GM10266 (cell line): ENCODE results near the gene MFAP4.

Experiments
- DNase-seq: peaks from one replicate; pipeline ENCODE4 v3.0.0; 2012; ENCODE audit errors: extremely low spot score
- TF ChIP-seq, protein P1 (sequence below): IDR thresholded peaks from 2 replicates; pipeline ENCODE4 v1.5.1; 2012; ENCODE audit warnings: mild to moderate bottlenecking, low read depth; ENCODE audit not compliant: control insufficient read depth, insufficient read depth; ENCODE audit errors: missing control alignments

MFAP4 gene, protein sequence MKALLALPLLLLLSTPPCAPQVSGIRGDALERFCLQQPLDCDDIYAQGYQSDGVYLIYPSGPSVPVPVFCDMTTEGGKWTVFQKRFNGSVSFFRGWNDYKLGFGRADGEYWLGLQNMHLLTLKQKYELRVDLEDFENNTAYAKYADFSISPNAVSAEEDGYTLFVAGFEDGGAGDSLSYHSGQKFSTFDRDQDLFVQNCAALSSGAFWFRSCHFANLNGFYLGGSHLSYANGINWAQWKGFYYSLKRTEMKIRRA

DNA sequence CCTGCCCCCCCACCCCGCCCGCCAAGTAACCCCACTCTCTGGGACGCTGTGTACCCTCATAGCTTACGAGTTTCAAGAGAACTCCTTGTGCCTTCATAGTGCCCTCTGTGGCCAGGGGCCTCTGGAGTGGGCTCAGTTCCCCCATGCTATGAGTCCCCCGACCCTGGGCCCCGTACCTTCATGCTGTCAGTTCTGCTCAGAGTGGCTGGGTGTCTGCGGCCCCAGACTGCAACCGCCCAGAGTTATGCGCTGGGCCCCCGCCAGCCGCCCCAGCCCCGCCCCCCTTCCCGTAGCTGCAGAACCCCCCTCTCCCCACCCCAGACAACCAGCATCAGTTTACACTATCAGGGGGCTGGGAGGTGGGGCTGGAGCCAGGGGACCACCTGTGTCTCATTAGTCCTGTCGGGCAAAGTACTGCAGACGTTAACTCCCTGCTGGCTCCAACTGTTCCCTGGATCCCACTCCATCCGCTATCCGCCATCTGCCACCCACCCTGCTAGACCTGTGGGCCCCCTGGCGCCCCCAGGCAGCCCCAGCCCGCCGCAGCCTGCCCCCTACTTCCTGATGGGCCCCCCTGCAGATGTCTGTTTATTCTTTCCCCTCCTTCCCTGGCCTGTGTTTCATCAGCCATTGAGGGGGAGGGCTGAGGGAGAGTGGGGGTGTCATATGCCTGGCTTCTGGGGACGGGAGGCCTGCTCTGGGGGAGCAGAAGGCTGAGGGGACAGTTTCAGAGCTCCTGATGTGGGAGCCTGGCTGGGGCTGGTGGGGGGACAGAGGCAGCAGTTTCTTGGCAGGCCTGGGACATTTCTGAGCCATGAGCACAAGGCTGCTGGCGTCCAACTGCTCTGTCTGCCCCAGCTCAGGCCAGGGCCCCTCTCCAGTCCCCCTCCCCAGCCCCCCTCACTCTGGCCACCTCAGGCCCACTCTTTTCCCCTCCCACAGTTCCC is at the start of gene MFAP4:
Gene MFAP4, minus strand, starts transcription at position 217 of the 947 bp plus-strand sequence. Its CDS starts 35 bp downstream, at position 182.
- no peak for DNase-seq
- TF ChIP-seq, protein P1, sequence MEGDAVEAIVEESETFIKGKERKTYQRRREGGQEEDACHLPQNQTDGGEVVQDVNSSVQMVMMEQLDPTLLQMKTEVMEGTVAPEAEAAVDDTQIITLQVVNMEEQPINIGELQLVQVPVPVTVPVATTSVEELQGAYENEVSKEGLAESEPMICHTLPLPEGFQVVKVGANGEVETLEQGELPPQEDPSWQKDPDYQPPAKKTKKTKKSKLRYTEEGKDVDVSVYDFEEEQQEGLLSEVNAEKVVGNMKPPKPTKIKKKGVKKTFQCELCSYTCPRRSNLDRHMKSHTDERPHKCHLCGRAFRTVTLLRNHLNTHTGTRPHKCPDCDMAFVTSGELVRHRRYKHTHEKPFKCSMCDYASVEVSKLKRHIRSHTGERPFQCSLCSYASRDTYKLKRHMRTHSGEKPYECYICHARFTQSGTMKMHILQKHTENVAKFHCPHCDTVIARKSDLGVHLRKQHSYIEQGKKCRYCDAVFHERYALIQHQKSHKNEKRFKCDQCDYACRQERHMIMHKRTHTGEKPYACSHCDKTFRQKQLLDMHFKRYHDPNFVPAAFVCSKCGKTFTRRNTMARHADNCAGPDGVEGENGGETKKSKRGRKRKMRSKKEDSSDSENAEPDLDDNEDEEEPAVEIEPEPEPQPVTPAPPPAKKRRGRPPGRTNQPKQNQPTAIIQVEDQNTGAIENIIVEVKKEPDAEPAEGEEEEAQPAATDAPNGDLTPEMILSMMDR: no peak

DNA sequence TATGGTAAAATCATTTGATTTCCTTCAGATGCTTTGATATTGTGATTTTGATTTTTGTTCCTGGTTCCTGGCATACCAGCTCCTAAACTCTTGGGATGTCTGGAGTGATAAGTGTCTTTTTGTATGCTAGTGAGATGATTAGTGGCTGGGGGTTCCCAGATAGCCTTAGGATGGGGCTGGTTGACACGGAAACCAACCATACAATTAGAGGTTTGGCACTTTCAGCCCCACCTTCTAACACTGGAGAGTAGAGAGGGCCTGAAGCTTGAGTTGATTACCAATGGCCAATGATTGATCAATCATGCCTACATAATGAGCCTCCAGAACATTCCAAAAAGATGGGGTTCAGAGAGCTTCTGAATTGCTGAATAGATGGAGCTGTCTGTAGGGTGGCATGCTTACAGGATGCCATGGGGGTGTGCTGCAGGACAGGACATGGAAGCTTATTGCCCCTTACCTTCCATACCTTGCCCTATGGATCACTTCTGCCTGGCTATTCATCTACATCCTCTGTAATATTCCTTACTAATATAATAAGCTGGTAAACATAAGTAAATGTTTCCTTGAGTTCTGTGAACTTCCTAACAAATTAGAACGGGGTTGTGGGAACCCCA is 46.8 kb upstream of the MFAP4 start:
- TF ChIP-seq, protein P1: peak; percentile 13
- DNase-seq: no peak

DNA sequence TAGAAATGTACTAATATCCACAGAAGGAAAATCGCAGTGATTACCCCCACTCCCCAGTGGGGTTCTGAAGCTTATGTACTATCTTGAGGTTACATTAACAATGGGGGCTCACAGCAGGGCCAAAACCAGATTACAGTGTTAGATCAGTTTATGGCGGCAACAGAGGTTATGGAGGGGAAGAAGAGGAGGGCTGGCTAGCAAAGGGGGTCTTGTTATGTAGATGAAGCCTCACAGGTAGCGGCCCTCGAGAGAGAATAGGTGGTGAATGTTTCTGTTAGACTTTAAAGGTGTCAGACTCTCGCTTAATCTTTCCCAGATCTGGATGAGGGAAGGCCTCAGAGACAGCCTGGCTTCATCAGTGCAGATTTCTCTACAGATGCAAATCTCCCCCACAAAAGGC is 46.3 kb upstream of the MFAP4 start:
- DNase-seq: no peak
- TF ChIP-seq, protein P1: no peak

DNA sequence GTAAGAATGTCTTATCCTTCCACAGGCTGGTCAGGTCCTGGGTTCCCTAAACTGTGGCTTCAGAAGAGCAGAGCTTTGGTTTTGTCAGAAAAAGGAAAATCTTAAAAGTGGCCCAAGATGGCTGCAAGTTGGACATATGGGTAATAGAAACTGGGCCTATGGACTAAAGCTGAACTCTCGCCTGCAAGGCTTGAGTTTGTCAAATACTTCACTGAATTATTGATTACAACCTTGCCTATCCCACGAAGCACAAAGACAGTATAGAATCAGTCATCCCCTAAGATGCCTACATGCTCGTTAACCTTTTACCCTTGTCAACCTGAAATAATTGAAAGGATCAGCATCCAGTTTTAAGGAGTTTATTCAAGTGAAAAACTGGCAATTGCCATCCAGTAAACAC is 44.7 kb upstream of the MFAP4 start:
- no peak for DNase-seq
- TF ChIP-seq, protein P1: no peak

DNA sequence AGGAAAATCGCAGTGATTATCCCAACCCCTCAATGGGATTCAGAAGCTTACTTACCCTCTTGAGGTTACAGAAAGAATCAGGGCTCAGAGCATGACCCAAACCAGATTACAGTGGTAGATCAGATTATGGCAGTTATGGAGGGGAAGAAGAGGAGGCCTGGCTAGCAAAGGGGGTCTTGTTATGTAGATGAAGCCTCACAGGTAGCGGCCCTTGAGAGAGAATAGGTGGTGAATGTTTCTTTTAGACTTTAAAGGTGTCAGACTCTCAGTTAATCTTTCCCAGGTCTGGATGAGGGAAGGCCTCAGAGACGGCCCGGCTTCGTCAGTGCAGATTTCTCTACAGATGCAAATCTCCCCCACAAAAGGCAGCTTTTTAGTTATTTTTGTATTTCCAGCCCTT is 39.6 kb upstream of the MFAP4 start:
- DNase-seq: no peak
- TF ChIP-seq, protein P1: no peak

DNA sequence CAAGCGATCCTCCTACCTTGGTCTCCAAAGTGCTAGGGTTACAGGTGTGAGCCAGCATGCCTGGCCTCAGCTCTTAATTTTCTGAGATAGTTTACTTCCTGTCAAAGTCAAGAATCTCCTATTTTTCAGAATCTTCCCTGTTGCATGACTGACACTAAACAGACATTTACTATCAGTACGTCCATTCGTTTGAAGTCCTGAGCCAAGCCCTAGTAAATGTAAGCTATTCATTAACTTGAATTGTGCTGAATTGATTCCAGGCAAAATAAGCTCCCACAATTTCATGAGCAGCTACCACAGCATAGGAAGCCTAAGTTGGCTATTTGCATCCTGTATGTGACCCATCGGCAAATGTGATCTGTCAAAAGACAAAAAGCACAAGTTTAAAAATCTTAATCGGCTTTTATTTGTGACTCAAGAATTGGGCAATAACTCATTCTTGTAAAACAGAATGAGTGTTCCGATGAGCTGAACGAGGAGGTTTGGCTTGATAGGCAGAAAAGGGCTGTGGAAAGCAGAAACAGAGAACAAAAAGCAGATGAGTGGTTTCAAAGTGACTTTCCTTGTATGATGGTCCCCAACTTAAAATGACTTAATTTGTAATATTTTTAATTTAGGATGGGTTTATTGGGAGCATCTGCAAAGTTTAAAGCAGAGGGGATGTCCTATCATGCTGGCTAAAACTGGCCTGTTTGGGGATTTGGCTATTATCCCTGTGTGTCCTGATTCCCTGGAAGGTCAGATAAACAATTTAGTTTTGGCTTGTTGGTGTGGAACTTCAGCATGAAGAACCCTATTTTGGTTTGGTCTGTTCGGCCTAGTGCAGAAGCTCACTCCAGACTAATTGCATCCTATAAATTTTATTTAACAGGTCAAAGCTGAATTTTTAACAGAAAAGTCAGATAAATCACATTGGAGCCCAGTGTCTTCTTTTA is 38.2 kb upstream of the MFAP4 start:
- TF ChIP-seq, protein P1: no peak
- no peak for DNase-seq
